ENCODE measurements around the gene TCIRG1. TPM values are rescaled to one million over a fixed set of nuclear protein-coding genes. Genes with fewer than 3 reads are reported as not detected.

The TCIRG1 gene
- total and polyA plus RNA-seq, 5 experiments from 2014 or later = 19.9 to 164 (median 24.2) TPM

DNA sequence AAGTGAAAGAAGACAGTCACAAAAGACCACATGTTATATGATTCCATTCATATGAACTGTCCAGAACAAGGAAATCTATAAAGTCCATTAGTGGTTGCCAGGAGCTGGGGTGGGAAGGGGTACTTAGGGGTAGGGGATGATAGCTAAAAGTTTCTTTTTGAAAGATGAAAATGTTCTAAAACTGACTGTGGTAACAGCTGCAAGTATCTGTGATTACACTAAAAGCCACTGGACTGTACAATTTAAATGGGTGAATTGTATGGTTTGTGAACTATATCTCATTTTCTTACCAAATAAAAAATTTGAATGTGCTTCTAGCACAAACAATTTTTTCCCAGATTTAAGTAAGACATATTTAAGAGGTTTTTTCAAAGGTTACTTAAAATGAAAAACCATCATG, 60.2 kb downstream of the TCIRG1 start:
- Mint-ChIP-seq H3K4me1 (peaks cover 17 to 47% (median 30%) of the 10 kb centered on the region in 4 donors), H3K36me3 (peaks cover 0 to 4% (median 1%) of the 10 kb centered on the region in 3 donors), H3K27ac (peak overlapping the region; percentile 73 to 93 (median 87)), H3K27me3 (no peaks in the 10 kb centered on the region), H3K4me3 (peak overlapping the region; percentile 65 to 88 (median 75)), H3K9me3 (no peaks in the 10 kb centered on the region)
- DNase-seq (no peak), ATAC-seq (peak; percentile 1 to 9)
- POLR2A ChIA-PET = interaction anchor here (0.6 to 1.2 kb wide), 2 partner anchors 25 to 293 kb away, joined by 3 to 4 read pairs; no protein-coding TSS in a partner anchor

DNA sequence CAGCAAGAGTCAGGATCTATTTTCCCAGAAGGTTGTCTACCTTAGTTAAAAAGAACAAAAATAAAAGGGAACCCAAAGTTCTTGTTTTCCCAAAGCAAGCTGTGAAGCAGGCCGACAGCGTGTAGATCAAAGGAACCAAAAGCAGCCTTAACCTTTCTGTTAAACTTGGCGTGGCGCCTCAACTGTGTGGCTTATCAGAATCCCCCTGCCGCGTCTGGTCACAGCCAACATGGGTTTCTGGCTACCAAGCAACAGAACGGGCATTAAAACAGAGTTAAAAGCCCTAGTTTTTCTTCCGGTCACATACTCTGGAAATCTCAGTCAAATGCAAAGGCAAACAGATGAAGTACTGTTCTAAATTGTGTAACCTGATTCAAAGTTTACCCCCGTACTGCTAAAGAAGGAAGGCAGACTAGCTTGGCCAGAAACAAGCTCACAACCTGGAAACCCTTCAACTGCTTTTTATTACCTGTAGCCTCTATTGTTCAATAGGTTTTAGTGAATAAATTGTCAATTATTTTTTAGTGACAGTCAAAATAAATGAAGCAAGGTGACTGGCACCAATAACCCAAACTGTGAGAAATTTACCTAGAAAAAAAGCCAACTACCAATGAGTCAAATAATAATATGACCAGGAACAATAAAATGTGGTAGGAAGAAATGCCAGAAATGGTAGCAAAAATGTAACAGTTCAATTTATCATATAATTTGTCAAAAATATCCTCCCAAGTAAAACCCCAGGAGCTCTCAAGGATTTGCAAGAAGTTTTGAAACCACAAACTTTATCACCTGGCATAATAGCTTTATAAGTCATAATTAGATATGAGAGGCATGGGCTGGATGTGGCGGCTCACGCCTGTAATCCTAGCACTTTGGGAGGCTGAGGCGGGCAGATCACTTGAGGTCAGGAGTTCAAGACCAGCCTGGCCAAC, 60.9 kb downstream of the TCIRG1 start:
- ATAC-seq = peak; percentile 98
- peak overlapping the region; percentile 65 to 88 (median 75) for H3K4me3 Mint-ChIP-seq
- peak overlapping the region; percentile 73 to 93 (median 87) for H3K27ac Mint-ChIP-seq
- POLR2A ChIA-PET = interaction anchor here (0.6 to 1.3 kb wide), 4 partner anchors 12 to 294 kb away, joined by 3 to 4 read pairs (median 4); partner anchors contain the start of gene CHKA
- H3K4me1 Mint-ChIP-seq = peaks cover 17 to 47% (median 30%) of the 10 kb centered on the region in 4 donors
- peak; percentile 21 to 78 (median 59) for DNase-seq
- no peaks in the 10 kb centered on the region for H3K27me3 Mint-ChIP-seq
- H3K9me3 Mint-ChIP-seq = no peaks in the 10 kb centered on the region
- H3K36me3 Mint-ChIP-seq = peaks cover 0 to 6% (median 1%) of the 10 kb centered on the region in 3 donors

Small RNA genes lying within 50 kb of the gene (microRNA-seq; reads per million reads assigned to microRNA genes)
- not detected for gene MIR4691 (ENCODE audit: borderline microRNAs expressed)
- gene MIR6753 (ENCODE audit: borderline microRNAs expressed) = not detected
- 1.0 reads per million for gene MIR7113 (ENCODE audit: borderline microRNAs expressed)

Other genes starting within 250 kb of the TCIRG1 start
- gene UNC93B1, start 34.9 kb upstream of the TCIRG1 start, total RNA-seq = 10 to 100 TPM; 15.1 to 17.4 TPM
- gene UNC93B1, start 34.9 kb upstream of the TCIRG1 start, polyA plus RNA-seq = 10 to 100 TPM in 2 of 3 donors, 1 to 10 TPM in 1; 8.9 to 11.0 (median 10.8) TPM
- gene ALDH3B1, start 28.7 kb upstream of the TCIRG1 start, total RNA-seq = under 1 TPM in 1 of 2 experiments, not detected in 1; 0.39 TPM
- under 1 TPM in 1 of 3 donors, not detected in 2; 0.09 TPM for gene ALDH3B1, start 28.7 kb upstream of the TCIRG1 start, polyA plus RNA-seq
- 10 to 100 TPM; 81.5 to 92.9 TPM for gene NDUFS8, start 8.3 kb upstream of the TCIRG1 start, total RNA-seq
- 100 to 1,000 TPM; 184 to 203 (median 198) TPM for gene NDUFS8, start 8.3 kb upstream of the TCIRG1 start, polyA plus RNA-seq
- gene CHKA, start 82.4 kb downstream of the TCIRG1 start, total RNA-seq = 10 to 100 TPM; 12.6 to 14.3 TPM
- gene CHKA, start 82.4 kb downstream of the TCIRG1 start, polyA plus RNA-seq = 1 to 10 TPM; 3.7 to 9.1 (median 6.0) TPM
- gene KMT5B, start 174.3 kb downstream of the TCIRG1 start, total RNA-seq = 10 to 100 TPM; 55.0 to 56.0 TPM
- gene KMT5B, start 174.3 kb downstream of the TCIRG1 start, polyA plus RNA-seq = 10 to 100 TPM; 31.5 to 41.8 (median 38.9) TPM
- gene C11orf24, start 232.9 kb downstream of the TCIRG1 start, total RNA-seq = 10 to 100 TPM; 17.9 to 19.4 TPM
- gene C11orf24, start 232.9 kb downstream of the TCIRG1 start, polyA plus RNA-seq = 10 to 100 TPM in 1 of 3 donors, 1 to 10 TPM in 2; 6.1 to 10.4 (median 6.6) TPM